Neural progenitor cell (in vitro differentiated cells): ENCODE data around the gene SSBP2.

Experiments
- CTCF ChIP-seq: fragments of 200-600 bp; sonication (generic); IDR thresholded peaks from 2 replicates; pipeline ENCODE4 v1.5.1; 2017; ENCODE audit warnings: antibody characterized with exemption, mild to moderate bottlenecking
- EZH2 ChIP-seq: fragments of 200-600 bp; sonication (generic); IDR thresholded peaks from 2 replicates; pipeline ENCODE4 v1.6.1; 2017; ENCODE audit warnings: antibody characterized with exemption, mild to moderate bottlenecking, moderate library complexity
- EZH2phosphoT487 ChIP-seq: fragments of 200-600 bp; sonication (generic); IDR thresholded peaks from 2 replicates; pipeline ENCODE4 v1.6.1; 2017; ENCODE audit warnings: antibody characterized with exemption

DNA sequence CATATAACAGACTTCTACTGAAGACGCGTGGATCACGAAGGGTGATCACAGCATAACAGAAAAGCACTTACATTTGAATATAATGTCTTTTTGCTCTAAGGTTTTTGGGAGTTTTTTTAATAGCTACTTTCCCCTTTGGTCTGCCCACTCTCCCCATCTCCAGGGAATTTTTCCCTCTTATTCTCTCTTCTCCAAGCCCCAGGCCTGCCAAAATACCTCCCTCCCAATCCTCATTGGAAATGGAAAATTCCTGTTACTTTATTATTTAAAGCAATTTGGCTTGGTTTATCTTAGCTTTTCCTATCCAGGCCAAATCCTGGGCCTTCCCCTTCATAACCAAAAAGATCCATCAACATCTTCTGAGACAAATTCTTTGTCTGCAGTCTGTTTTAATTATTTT, 22.3 kb upstream of the SSBP2 start:
- no peak for TF ChIP-seq CTCF
- TF ChIP-seq EZH2 = no peak
- no peak for TF ChIP-seq EZH2phosphoT487
